ENCODE results near the gene NDUFS4. TPM values are rescaled to one million over a fixed set of nuclear protein-coding genes. Genes with fewer than 3 reads are reported as not detected.
"Not testable (repeated sequence)": the region's sequence is repeated elsewhere in the genome, so short reads cannot be mapped to it uniquely, and the experiment has no call there.

NDUFS4 gene
- total and polyA plus RNA-seq, 7 donors: 106 to 179 (median 136) TPM

GRCh38 chr5:53545744-53546143, 14.7 kb upstream of the NDUFS4 start:
- DNase-seq: no peak
- Histone ChIP-seq H3K27ac (no peak overlapping the region), H3K36me3 (no peaks in the 10 kb centered on the region), H3K9me3 (no peaks in the 10 kb centered on the region), H3K4me3 (no peak overlapping the region), H3K4me1 (no peaks in the 10 kb centered on the region), H3K27me3 (no peaks in the 10 kb centered on the region)
- intact Hi-C loops (cut with DNase I): no loop called here
- 54 to 58% methylated on average over 2 of the region's 2 CpGs for WGBS, 2 donors
- TF ChIP-seq EP300 (IDR thresholded peaks at IDR 0.05): no peak
- TF ChIP-seq CTCF (IDR thresholded peaks at IDR 0.05): no peak
- TF ChIP-seq POLR2AphosphoS5 (IDR thresholded peaks at IDR 0.05): no peak
- no peak for TF ChIP-seq POLR2A (IDR thresholded peaks at IDR 0.05)

- no peak for TF ChIP-seq POLR2AphosphoS5 (IDR thresholded peaks at IDR 0.05)
- TF ChIP-seq CTCF (IDR thresholded peaks at IDR 0.05): no peak
- no peak for TF ChIP-seq POLR2A (IDR thresholded peaks at IDR 0.05)
- no peak for TF ChIP-seq EP300 (IDR thresholded peaks at IDR 0.05)
- 22 to 65% methylated on average over 4 of the region's 4 CpGs for WGBS, 2 donors
- Histone ChIP-seq H3K4me1 (no peaks in the 10 kb centered on the region), H3K36me3 (no peaks in the 10 kb centered on the region), H3K4me3 (no peak overlapping the region), H3K27ac (no peak overlapping the region), H3K27me3 (no peaks in the 10 kb centered on the region), H3K9me3 (no peaks in the 10 kb centered on the region)
- intact Hi-C loops (cut with DNase I): no loop called here
- DNase-seq: no peak
Observed at GRCh38 chr5:53547226-53547625, 13.2 kb upstream of the NDUFS4 start.

- H3K4me3 ChIP-seq; H3K27me3 ChIP-seq; intact Hi-C loops (cut with DNase I); H3K4me1 ChIP-seq; H3K36me3 ChIP-seq; DNase-seq; H3K27ac ChIP-seq; H3K9me3 ChIP-seq: not testable (repeated sequence)
- 28 to 72% methylated on average over 7 of the region's 7 CpGs for WGBS, 2 donors
Observed at GRCh38 chr5:53548501-53548900, 11.9 kb upstream of the NDUFS4 start.

GRCh38 chr5:53549792-53550191, 10.6 kb upstream of the NDUFS4 start:
- no peak for TF ChIP-seq POLR2A (IDR thresholded peaks at IDR 0.05)
- TF ChIP-seq EP300 (IDR thresholded peaks at IDR 0.05): no peak
- TF ChIP-seq CTCF (IDR thresholded peaks at IDR 0.05): no peak
- TF ChIP-seq POLR2AphosphoS5 (IDR thresholded peaks at IDR 0.05): no peak
- Histone ChIP-seq H3K27ac (no peak overlapping the region), H3K9me3 (no peaks in the 10 kb centered on the region), H3K4me3 (no peak overlapping the region), H3K36me3 (no peaks in the 10 kb centered on the region), H3K27me3 (no peaks in the 10 kb centered on the region), H3K4me1 (no peaks in the 10 kb centered on the region)
- intact Hi-C loops (cut with DNase I): no loop called here
- 88 to 93% methylated on average over 2 of the region's 2 CpGs for WGBS, 2 donors
- no peak for DNase-seq

- no peak for DNase-seq
- no peak overlapping the region for H3K4me3 ChIP-seq
- intact Hi-C loops (cut with DNase I): no loop called here
- no peaks in the 10 kb centered on the region for H3K4me1 ChIP-seq
- 72 to 83% methylated on average over 3 of the region's 3 CpGs for WGBS, 2 donors
- TF ChIP-seq CTCF (IDR thresholded peaks at IDR 0.05): no peak
- TF ChIP-seq EP300 (IDR thresholded peaks at IDR 0.05): no peak
- TF ChIP-seq POLR2AphosphoS5 (IDR thresholded peaks at IDR 0.05): no peak
- no peak for TF ChIP-seq POLR2A (IDR thresholded peaks at IDR 0.05)
- H3K27me3 ChIP-seq: no peaks in the 10 kb centered on the region
- H3K27ac ChIP-seq: no peak overlapping the region
- H3K36me3 ChIP-seq: no peaks in the 10 kb centered on the region
- H3K9me3 ChIP-seq: no peaks in the 10 kb centered on the region
Observed at GRCh38 chr5:53552561-53552960, 7.9 kb upstream of the NDUFS4 start.

All from sigmoid colon (tissue), 7 donors.